DMS153 (cell line): Measurements from ENCODE around the gene MSI1.

Source experiments
- DNase-seq: peaks from one replicate; lab custom pipeline; 2025; lab: John Stamatoyannopoulos, UW

The MSI1 gene

DNA sequence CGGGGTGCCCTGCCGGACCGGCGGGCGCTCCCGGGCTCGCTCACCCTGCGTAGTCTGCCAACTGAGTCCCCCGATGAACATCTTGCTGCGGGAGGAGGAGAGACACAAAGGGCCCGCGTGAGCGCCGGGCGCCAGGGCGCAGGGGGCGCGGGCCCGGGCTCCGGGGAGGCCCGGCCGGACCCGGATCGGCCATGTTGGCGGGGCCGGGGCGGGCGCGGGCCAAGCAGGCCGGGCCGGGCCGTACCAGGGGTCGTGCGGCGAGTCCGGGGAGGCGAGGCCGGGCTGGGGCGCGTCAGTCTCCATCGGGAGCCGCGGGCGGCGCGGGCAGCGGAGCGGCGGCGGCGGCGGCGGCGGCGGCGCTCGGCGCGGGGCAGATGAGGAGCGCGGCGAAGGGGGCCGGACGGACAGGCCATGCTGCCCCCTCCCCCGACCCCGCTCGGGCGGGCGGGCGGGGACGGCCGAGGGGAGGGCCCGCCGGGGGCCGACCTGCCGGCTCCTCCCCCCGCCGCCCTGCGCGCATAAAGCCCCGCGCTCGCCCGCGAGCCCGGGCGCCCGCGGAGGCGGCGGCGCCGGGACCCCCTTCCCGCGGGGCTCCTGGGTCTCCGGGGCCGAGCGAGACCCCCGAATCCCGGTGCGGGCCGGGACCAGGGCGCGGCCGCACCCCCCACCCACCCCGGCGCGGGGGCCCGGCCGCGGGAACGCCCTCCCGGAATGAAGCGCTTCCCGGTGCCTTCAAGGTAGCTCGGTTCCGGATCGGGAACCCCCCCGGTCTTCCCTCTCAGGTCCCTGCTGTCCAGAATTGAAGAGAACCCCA is at the start of gene MSI1:
MSI1 (minus strand) TSS at position 376 of the 814 bp plus-strand sequence; CDS start at position 303, 73 bp downstream.
- DNase-seq = no peak

- DNase-seq = no peak
Observed at GRCh38 chr12:120417917-120418580, 49.1 kb upstream of the MSI1 start.

GRCh38 chr12:120416490-120417216 is 47.7 kb upstream of the MSI1 start:
- DNase-seq = no peak

DNA sequence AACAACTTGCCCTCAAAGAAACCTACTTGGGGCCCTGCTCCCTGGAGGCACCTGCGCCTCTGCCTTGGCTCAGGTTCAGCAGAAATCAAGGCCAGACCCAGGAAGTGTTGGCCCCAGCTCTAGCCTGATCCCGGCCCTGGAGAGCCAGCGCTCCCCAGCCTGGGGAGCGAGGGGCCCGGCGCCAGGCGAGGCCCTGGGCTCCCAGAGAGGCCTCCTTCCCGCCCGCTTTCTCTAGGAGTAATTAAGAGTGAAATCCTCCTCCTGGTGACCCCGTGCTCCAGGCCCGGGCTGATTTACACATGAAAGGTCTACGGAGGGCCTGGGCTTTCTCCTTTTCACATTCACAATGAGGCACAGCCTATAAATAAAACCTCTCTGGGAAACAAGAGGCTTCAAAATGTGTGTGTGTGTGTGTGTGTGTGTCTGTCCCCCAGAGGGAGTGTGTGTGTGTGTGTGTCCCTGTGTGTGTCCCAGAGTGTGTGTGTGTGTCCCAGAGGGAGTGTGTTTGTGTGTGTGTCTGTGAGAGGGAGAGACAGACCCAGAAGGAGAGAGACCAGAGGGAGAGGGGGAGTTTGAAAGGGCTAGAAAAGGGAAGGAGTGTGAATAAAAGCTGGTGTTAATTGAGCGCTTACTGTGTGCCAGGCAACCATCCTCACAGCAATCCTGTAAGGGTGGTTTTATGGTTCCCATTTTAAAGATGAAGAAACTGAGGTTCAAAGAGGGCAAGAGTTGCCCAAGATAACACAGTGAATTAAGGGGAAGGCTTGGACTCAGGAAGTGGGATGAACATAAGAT is 45.1 kb upstream of the MSI1 start:
- DNase-seq = peak; percentile 13

GRCh38 chr12:120412421-120412820 is 43.5 kb upstream of the MSI1 start:
- DNase-seq = no peak

DNA sequence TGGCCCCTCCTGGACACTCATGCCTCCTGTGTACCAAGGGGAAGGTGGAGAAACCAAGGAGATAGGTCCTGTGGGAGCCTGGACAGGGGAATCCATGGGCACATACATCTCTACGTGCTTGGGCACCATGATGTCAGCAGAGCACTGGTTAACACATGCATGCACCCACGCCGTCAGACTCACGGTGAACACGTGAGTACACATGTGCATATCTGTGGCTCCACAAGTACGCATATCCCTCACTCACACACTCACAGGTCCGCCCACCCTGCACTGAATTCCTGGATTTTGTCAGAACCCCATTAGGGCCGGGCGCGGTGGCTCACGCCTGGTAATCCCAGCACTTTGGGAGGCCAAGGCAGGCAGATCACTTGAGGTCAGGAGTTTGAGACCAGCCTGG is 39.8 kb upstream of the MSI1 start:
- DNase-seq = no peak

- DNase-seq = no peak
Observed at GRCh38 chr12:120406553-120406952, 37.6 kb upstream of the MSI1 start.

GRCh38 chr12:120406069-120406468 is 37.1 kb upstream of the MSI1 start:
- no peak for DNase-seq

DNA sequence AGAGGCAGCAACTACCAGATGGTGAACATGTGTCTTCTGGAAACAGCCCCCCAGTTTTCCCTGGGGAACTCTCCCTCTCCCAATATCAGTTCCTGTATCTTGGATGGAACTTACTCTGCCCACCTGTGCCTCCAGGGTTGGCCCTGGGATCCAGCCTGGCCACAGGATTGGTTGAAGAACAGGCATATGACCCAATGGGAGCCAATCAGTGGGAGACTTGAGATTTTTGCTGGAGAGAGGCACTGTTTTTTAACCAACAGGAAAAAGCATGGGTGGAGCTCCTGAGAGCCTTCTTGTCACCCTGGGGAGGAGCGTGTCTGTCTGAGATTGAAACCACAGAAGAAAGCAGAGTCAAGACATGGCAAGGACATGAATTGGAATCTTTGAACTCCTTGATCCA is 35.3 kb upstream of the MSI1 start:
- DNase-seq = no peak

GRCh38 chr12:120403869-120404268 is 34.9 kb upstream of the MSI1 start:
- no peak for DNase-seq

- DNase-seq = peak; percentile 12
Observed at GRCh38 chr12:120402217-120402616, 33.3 kb upstream of the MSI1 start.

DNA sequence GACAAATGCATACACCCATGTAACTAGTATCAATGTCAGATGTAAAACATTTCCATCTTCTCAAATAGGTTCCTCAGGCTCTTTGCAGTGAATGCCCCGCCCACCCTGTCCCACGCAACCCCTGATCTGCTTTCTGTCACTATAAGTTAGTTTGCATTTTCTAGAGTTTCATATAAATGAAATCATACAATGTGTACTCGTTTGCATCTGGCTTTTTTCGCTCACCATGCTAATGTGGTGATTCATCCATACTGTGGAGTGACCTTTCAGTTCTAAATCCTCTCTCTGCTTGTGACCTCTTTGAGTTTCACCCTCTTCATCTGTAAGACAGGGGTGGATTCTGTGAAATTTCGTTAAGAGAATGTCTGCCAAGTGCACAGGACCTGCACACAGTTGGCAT is 30.6 kb upstream of the MSI1 start:
- DNase-seq = no peak

- DNase-seq = no peak
Observed at GRCh38 chr12:120397824-120398540, 29.0 kb upstream of the MSI1 start.

DNA sequence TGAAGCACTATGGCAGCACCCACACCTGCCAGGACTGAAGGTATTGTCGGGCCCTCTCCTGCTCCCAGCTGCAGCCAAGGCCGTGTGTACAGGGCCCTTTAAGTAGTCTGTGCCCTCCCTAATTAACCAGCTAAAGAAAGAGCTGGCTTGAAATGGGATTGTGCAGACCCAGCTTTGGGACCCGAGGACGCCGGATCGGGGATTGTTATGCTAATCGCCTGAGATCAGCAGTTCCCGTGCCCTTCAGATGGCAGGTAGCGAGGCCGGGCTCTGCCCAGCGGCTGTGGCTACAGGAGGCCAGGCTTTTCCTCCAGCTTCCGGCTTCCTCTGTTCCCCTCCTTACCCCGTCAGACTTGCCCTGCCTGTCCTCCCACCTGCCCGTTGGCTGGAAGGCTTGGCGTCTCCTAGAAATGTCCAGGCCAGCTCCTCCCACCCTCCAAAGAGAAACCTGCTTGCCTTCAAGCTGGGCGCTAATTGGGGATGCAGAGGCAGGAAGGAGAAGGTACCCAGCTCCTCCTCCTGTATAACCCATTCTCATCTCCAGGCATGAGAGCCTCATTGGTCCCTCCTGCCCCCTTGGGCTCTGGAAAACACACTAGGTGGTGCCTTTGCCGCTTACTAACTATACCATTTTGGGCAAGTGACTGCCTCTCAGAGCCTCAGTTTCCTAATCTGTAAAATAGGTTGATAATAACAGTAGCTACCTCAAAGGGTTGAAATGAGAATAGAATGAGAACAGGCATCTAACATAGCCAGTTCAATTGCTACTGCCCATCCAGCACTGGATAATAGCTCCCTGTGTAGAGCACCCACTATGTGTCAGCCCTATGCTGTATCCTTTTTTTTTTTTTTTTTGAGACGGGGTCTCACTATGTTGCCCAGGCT is 25.8 kb upstream of the MSI1 start:
- peak; percentile 86 for DNase-seq

GRCh38 chr12:120390540-120391120 is 21.7 kb upstream of the MSI1 start:
- no peak for DNase-seq

GRCh38 chr12:120388691-120389481 is 19.9 kb upstream of the MSI1 start:
- peak; percentile 95 for DNase-seq

DNA sequence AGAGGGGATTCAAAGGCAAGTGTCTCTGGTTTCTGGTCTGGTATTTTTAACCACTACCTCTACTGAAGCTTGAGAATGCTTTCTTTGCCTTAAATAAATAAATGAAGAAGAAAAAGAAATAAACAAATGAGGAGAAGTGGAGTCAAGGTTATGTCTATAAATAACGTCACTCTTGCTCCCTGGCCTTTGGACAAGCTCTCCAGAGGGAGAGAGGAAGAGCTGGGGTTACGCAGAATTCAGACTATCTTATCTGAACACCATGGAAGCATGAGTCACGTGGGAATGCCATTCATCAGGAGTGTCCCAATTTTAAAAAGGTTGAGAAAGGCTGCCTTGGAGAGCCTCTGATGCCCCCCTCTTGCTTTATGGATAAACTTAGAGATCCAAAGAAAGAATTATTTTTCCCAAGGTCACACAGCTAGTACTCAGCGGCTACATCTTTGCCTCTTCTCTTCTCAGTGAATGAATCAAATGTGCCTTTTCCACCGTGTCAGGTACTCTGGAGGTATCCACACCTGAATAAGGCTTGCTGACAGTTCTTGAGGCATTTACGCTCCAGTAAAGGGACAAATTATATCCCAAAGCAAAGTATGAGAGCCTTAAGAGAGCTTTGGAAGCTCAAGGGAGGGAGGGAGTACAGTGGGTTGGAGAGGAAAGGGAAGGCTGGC is 12.9 kb upstream of the MSI1 start:
- DNase-seq = no peak

DNA sequence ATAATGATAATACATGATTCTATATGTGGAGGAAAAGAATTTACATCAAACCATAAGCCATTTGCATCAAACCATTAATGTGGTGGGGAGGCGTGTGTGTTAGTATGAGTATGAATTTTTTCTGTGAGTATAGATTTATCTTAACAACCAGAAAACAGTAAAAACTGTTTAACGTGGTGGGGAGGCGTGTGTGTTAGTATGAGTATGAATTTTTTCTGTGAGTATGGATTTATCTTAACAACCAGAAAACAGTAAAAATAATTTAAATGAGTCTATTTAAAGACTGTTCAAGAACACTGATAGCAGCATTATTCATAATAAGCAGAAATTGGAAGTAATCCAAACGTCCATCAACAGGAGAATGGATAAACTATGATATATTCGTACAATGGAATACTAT is 9.1 kb upstream of the MSI1 start:
- DNase-seq = no peak

- no peak for DNase-seq
Observed at GRCh38 chr12:120377611-120378010, 8.6 kb upstream of the MSI1 start.
